Stimulated activated CD4-positive, alpha-beta T cell treated with anti-CD3 and anti-CD28 coated beads, Interleukin-12 subunit alpha, Interleukin-12 subunit beta, amount 100 ng/mL, for 4 hours (primary cell): ENCODE data around the gene EIF4G1.

Experiments
- DNase-seq: peaks from one replicate; pipeline ENCODE4 v3.0.0-alpha.2; 2020

EIF4G1 gene

DNA sequence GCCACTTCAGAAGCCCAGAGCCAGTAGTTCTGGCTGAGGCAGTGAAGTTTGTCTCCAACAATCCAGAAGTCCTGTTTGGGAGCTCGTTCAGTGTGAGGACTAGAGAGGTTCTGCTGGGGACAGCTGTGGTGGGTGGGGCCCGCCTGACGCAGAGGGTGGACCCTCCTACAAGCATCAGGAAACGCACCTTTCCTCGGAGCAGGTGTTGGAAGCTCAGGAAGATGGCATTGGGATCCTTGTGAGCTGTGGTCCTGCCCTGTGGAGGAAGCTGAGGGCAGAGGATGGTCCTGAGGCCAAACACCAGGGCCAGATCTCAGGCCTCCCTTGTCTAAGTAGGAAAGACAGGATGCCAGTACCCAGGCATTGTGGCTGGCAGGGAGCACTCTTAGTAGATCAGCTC, 58.5 kb downstream of the EIF4G1 start:
- no peak for DNase-seq

DNA sequence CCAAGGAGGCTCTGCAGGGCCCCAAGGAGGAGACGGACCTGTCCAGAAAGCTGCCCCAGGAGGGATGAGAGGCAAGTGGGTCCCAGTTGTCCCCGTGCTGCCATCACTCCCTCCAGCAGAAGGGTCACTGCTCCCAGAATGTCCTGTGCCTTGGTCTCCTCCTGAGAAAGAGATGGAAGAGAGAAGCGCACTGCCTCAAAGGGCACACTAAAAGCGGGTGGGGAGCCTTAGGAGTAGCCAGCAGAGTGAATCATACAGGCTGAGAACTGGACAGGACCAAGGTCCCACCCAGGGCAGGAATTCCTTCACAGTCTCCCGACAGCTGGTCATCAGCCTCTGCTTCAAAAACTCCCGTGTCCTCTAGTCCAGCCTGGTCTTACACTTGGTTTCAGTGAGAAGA, 59.0 kb downstream of the EIF4G1 start:
- no peak for DNase-seq

DNA sequence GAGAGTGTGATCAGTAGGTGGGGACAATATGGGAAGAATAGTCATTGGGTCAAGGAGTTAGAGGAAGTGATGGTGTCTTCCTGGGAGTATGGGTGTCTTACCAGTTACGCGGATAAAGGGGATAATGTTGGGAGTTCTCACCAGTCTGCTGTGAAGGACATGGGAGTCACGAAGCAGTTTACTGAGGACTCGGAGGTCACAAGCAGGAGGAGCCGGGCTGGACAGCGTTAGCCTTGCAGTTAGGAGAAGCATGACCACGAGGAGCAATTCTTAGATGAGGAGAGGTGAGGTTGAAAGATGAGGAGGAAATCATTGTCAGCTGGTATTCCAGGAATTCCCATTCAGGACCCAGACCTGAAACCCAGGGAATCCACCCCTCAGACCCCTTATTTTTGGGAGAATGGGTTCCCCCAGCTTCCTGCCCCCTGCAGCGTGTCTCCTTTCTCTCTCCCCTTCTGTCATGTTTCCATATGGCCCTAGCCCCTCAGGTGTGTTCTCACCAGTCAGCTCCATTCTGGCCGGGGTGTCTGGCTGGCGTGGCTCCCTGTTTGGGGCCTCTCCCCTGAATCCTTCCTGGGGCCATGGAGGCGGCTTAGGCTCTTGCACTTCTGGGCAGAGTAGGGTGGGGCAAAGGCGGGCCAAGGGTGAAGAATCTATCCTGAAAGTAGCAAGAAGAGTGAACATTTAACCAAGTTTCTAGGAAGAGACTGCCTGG, 61.5 kb downstream of the EIF4G1 start:
- DNase-seq, result no peak

DNA sequence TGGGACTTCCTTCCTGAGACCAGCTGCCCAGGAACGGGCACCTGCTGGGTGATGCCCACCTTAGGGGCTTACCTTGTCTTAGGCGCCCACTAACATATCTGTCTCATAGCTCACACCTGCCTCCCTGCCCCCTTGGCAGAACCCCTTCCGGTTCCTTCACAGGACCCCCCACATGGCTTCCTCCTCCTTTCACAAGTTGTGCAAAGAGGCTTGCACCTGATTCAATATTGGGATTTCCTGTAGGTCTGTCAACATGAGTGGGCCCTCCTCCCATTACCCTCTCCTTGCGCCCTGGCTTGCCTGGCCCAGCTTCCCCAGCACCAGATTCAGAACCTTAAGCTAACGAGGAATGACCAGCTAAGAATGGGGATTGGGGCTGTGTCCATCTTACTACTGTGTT, 63.0 kb downstream of the EIF4G1 start:
- DNase-seq, result no peak

DNA sequence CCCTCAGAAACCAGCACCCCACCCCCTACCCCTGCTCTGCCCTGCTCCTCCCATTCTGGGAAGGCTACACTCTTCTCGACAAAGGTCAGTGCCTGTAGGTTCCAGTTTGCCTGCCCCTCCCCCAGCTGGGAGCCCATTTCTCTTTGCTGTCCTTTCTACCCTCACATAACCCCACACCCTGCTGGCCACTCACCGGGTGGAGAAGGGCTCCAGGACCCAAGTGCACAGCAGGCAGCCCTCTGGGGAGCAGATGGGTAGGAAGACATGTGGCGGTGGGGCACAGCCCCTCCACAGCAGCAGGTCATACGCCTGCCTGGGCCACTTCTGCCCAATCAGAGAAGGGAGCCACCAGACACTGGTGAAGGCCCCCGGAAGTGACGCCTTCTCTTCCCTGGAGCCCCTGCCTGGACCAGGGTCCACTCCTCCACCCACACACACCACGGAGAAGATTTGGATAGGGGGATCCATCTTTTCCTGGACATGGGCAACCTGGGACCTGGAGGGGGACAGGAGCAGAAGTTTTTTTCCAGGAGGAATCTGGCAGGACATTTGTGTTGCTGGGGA, 63.6 kb downstream of the EIF4G1 start, which contains the start of gene THPO:
Gene THPO (minus strand): TSS at position 326 of the 564 bp plus-strand sequence. CDS start 1,948 bp downstream, outside the sequence.
- DNase-seq, result no peak

DNA sequence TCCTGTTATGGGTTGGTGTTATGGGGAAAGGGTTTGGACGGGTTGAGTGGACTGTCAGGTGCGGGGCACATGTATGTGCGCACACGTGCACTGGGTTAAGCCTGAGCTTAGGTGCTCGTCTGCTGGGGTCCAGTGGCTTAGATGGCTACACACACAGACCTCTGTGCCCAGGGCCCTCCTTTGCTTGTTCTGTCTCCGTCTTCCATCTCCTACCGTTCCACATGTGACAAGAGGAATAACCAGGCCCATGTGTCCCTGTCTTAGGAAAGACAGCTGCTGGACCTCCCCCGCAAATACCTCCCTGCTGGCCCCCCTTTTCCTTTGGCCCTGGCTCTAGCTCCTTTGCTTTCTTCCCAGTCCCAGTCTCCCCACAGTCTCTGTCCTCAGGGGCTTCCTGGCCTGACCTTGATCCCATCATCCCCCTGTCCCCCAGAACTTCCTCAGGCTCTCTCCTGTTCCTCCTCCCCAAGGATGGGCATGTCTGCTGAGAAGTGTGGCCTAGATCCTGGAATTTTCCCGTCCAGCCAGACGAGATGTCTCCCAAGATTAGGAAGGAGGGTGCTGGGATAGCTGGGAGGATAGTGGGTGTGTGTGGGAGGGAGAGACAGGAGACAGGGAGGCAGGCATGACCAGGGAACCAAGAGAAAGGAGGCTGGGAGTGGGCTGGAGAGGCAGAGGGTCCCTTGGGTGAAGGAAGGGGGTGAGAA, 64.4 kb downstream of the EIF4G1 start:
- DNase-seq, result no peak

DNA sequence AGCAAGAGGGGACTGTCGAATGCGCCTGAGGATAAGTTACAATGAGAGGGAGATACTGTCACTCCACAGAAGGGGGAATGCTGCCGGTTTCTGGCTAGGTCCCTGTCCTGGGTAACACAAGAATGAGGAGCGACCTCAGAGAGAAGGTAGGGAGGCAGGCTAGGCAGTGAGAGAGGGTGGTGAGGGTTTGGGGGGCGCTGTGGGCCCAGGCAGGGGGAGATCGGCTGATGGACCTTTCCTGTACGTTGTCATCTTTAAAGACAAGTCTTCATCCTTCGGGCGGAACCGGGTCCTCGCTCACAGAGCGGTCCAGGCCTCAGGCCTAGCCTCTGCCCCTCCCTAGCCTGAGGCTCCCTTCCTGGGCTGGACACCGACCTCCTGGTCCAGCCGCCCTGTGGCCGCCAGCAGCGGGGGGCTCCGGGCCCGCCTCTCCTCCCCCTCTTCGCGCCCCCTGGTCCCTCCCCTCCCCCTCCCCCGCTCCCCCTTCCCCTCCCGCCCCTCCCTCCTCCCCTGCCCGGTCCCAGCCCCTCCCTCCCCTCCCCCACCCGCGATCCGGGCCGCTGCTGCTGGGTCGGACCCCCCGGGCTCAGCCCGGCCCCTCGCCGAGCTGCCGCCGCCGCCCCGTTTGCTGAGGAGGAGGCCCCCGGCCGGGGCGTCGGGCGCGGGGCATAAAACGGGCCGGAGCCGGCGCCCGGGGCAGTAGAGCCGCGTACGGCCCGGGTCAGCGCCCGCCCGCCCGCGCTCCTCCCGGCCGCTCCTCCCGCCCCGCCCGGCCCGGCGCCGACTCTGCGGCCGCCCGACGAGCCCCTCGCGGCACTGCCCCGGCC, 65.2 kb downstream of the EIF4G1 start, which contains the start of gene CHRD:
Gene CHRD (plus strand): TSS at position 697 of the 827 bp plus-strand sequence. CDS start 265 bp downstream, outside the sequence.
- no peak for DNase-seq

DNA sequence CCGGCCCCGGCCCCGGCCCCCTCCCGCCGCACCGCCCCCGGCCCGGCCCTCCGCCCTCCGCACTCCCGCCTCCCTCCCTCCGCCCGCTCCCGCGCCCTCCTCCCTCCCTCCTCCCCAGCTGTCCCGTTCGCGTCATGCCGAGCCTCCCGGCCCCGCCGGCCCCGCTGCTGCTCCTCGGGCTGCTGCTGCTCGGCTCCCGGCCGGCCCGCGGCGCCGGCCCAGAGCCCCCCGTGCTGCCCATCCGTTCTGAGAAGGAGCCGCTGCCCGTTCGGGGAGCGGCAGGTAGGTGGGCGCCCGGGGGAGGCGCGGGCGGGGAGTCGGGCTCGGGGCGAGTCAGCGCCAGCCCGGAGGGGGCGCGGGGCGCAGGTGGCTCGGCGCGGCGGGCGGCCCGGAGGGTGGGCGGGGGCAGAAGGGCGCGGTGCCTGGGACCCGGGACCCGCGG, 65.8 kb downstream of the EIF4G1 start:
- DNase-seq, result no peak

DNA sequence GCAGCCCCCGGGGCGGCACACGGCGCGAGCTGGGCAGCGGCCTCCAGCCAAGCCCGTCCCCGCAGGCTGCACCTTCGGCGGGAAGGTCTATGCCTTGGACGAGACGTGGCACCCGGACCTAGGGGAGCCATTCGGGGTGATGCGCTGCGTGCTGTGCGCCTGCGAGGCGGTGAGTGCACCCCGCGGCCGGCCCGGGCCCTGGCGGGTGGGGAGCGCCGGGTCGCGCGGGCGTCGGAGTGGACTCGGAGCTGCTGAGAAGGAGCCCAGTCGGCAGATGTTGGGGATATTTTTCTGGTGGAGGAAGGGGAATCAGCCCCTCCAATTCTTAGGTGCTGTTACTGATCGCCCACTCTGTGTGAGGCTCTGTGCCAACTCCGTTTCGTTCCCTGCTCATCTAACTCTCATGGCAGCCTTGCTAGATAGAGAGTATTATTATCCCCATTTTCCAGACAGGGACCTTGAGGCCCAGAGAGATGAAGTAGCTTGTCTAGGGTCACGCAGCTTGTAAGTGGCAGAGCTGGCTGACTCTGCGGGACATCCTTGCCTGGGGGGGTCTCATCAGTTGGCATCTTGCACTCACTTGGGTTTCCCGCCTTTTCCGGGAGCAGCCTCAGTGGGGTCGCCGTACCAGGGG, 66.3 kb downstream of the EIF4G1 start:
- DNase-seq, result no peak

DNA sequence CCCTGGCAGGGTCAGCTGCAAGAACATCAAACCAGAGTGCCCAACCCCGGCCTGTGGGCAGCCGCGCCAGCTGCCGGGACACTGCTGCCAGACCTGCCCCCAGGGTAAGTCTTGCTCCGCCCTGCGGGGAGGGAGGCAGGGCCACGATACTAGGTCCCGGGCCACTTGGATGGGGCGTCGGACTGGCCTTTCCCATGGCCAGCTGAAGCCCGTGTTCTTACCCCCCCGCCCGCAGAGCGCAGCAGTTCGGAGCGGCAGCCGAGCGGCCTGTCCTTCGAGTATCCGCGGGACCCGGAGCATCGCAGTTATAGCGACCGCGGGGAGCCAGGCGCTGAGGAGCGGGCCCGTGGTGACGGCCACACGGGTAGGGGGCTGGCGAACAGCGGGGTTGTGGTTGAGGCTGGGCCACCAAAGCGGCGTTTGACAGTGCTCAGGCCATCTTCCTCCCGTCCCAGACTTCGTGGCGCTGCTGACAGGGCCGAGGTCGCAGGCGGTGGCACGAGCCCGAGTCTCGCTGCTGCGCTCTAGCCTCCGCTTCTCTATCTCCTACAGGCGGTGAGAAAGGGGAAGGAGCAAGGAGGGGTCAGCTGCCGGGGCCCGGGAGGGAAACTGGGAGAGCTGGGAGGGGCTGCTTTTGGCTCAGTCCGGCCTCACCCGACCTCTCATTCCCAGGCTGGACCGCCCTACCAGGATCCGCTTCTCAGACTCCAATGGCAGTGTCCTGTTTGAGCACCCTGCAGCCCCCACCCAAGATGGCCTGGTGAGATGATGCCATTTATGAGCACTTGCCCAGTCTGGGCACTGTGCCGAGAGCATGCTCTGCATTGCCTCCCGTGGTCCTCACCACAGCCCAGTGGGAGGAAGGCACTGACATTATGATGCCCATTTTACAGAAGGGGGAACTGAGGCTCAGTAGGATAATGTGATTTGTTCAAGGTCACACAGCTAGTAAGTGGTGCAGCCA, 67.1 kb downstream of the EIF4G1 start:
- DNase-seq, result no peak

DNA sequence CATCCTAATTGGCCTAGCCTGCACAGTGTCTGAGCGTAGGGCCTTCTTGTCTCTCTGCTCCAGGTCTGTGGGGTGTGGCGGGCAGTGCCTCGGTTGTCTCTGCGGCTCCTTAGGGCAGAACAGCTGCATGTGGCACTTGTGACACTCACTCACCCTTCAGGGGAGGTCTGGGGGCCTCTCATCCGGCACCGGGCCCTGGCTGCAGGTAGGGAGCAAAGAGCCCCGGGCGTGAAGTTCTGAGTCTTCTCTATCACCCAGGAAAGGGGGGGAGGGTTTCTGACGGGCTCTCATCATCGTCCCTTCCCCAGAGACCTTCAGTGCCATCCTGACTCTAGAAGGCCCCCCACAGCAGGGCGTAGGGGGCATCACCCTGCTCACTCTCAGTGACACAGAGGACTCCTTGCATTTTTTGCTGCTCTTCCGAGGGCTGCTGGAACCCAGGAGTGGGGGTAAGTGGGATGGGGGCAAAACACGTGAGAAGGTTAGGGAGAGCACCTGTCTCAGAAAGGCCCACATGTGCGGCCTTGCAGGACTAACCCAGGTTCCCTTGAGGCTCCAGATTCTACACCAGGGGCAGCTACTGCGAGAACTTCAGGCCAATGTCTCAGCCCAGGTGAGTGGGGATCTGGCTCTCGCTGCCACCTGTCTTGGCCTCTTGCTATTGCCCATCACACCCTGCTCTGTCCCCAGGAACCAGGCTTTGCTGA, 68.1 kb downstream of the EIF4G1 start:
- DNase-seq, result no peak

DNA sequence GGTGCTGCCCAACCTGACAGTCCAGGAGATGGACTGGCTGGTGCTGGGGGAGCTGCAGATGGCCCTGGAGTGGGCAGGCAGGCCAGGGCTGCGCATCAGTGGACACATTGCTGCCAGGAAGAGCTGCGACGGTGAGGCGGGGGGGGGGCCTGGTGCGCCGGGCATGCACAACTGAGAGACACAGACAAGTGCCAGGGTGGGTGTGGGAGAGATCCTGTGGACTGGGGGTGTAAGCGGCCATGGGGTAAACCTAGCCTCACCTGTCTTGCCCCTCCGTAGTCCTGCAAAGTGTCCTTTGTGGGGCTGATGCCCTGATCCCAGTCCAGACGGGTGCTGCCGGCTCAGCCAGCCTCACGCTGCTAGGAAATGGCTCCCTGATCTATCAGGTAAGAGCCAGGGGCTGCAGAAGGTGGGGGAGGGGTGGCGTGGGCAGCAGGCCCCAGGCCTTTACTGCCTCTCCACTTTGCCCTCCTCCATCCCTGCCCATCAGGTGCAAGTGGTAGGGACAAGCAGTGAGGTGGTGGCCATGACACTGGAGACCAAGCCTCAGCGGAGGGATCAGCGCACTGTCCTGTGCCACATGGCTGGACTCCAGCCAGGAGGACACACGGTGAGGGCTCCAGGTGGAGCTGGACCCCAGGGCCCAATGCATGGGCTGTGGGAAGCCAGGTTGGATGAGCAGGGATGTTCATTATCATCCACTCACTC, 68.8 kb downstream of the EIF4G1 start:
- DNase-seq, result no peak

DNA sequence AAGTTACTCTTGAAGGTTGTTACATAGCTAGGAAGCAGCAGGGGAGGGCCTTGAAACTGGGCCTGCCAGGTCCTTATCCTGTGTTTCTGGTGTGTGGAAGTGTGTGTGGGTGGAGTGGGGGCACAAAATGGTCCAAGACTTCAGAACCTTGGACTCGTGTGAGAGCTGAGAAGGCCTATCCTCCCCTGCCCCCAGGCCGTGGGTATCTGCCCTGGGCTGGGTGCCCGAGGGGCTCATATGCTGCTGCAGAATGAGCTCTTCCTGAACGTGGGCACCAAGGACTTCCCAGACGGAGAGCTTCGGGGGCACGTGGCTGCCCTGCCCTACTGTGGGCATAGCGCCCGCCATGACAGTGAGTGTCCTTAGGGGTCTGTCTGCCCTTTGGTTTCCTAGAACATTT, 69.9 kb downstream of the EIF4G1 start:
- DNase-seq, result no peak
